ENCODE data around the gene IL31RA. TPM values are rescaled to one million over a fixed set of nuclear protein-coding genes. Genes with fewer than 3 reads are reported as not detected.

Gene IL31RA
- total and polyA plus RNA-seq, 2 experiments from 2014 or later, result not detected

DNA sequence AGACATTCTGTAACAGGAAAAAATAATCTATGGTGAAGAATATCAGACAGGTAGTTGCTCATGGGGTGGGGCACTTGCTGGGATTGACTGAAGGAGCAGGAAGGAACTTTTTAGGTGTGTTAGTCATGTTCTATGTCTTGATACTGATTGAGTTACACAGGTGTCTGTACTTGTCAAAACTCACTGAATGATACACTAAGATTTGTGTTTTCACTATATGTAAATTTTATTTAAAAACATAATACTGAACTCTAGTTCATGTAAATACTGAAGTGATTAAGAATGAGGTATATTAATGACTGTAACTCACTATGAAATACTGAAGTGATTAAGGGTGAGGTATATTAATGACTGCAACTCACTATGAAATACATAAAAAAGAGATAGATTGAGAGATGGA, 115.1 kb downstream of the IL31RA start:
- H3K4me3 Mint-ChIP-seq, result no peak overlapping the region
- Histone ChIP-seq H3K27me3 (ENCODE audit: insufficient read depth) (no peaks in the 10 kb centered on the region), H3K79me2 (replicated peaks; ENCODE audit: insufficient read depth) (no peaks in the 10 kb centered on the region), H4K20me1 (replicated peaks; ENCODE audit: insufficient read depth) (no peaks in the 10 kb centered on the region), H3K4me3 (no peak overlapping the region), H3K4me1 (ENCODE audit: insufficient read depth) (no peaks in the 10 kb centered on the region), H3K27ac (ENCODE audit: low read depth) (no peak overlapping the region), H2AFZ (no peak overlapping the region), H3K4me2 (no peak overlapping the region), H3F3A (replicated peaks; ENCODE audit: low read depth) (no peaks in the 10 kb centered on the region), H3K36me3 (ENCODE audit: insufficient read depth) (no peaks in the 10 kb centered on the region), H3K9me2 (ENCODE audit: insufficient read depth) (no peaks in the 10 kb centered on the region)
- no peak overlapping the region for H3K27ac Mint-ChIP-seq
- H3K4me1 Mint-ChIP-seq, result no peaks in the 10 kb centered on the region
- peaks cover 1% of the 10 kb centered on the region for H3K27me3 Mint-ChIP-seq (ENCODE audit: insufficient read depth, low read depth, poor library complexity)
- TF ChIP-seq ZNF331 (CRISPR knock-in tag; IDR thresholded peaks at IDR 0.05; ENCODE audit: low read depth), result no peak
- no peak for TF ChIP-seq NANOG (IDR thresholded peaks at IDR 0.05; ENCODE audit: borderline replicate concordance)
- TF ChIP-seq ZNF114 (CRISPR knock-in tag; IDR thresholded peaks at IDR 0.05), result no peak
- no peak for TF ChIP-seq CTCF (conservative IDR thresholded peaks at IDR 0.05; ENCODE audit: low read depth in 2 of 2)
- no peak for TF ChIP-seq EZH2 (IDR thresholded peaks at IDR 0.05; ENCODE audit: low read depth, unreplicated experiment)
- no peak for TF ChIP-seq CREB1 (CRISPR knock-in tag; IDR thresholded peaks at IDR 0.05; ENCODE audit: low read depth)
- TF ChIP-seq, protein P1, sequence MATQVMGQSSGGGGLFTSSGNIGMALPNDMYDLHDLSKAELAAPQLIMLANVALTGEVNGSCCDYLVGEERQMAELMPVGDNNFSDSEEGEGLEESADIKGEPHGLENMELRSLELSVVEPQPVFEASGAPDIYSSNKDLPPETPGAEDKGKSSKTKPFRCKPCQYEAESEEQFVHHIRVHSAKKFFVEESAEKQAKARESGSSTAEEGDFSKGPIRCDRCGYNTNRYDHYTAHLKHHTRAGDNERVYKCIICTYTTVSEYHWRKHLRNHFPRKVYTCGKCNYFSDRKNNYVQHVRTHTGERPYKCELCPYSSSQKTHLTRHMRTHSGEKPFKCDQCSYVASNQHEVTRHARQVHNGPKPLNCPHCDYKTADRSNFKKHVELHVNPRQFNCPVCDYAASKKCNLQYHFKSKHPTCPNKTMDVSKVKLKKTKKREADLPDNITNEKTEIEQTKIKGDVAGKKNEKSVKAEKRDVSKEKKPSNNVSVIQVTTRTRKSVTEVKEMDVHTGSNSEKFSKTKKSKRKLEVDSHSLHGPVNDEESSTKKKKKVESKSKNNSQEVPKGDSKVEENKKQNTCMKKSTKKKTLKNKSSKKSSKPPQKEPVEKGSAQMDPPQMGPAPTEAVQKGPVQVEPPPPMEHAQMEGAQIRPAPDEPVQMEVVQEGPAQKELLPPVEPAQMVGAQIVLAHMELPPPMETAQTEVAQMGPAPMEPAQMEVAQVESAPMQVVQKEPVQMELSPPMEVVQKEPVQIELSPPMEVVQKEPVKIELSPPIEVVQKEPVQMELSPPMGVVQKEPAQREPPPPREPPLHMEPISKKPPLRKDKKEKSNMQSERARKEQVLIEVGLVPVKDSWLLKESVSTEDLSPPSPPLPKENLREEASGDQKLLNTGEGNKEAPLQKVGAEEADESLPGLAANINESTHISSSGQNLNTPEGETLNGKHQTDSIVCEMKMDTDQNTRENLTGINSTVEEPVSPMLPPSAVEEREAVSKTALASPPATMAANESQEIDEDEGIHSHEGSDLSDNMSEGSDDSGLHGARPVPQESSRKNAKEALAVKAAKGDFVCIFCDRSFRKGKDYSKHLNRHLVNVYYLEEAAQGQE (IDR thresholded peaks at IDR 0.05; ENCODE audit: unreplicated experiment), result no peak
- TF ChIP-seq JUNB (IDR thresholded peaks at IDR 0.05; ENCODE audit: unreplicated experiment), result no peak
- no peak for TF ChIP-seq POLR2AphosphoS5 (IDR thresholded peaks at IDR 0.05; ENCODE audit: low read depth)
- TF ChIP-seq STAT1 (IDR thresholded peaks at IDR 0.05; ENCODE audit: unreplicated experiment), result no peak
- TF ChIP-seq, protein P2, sequence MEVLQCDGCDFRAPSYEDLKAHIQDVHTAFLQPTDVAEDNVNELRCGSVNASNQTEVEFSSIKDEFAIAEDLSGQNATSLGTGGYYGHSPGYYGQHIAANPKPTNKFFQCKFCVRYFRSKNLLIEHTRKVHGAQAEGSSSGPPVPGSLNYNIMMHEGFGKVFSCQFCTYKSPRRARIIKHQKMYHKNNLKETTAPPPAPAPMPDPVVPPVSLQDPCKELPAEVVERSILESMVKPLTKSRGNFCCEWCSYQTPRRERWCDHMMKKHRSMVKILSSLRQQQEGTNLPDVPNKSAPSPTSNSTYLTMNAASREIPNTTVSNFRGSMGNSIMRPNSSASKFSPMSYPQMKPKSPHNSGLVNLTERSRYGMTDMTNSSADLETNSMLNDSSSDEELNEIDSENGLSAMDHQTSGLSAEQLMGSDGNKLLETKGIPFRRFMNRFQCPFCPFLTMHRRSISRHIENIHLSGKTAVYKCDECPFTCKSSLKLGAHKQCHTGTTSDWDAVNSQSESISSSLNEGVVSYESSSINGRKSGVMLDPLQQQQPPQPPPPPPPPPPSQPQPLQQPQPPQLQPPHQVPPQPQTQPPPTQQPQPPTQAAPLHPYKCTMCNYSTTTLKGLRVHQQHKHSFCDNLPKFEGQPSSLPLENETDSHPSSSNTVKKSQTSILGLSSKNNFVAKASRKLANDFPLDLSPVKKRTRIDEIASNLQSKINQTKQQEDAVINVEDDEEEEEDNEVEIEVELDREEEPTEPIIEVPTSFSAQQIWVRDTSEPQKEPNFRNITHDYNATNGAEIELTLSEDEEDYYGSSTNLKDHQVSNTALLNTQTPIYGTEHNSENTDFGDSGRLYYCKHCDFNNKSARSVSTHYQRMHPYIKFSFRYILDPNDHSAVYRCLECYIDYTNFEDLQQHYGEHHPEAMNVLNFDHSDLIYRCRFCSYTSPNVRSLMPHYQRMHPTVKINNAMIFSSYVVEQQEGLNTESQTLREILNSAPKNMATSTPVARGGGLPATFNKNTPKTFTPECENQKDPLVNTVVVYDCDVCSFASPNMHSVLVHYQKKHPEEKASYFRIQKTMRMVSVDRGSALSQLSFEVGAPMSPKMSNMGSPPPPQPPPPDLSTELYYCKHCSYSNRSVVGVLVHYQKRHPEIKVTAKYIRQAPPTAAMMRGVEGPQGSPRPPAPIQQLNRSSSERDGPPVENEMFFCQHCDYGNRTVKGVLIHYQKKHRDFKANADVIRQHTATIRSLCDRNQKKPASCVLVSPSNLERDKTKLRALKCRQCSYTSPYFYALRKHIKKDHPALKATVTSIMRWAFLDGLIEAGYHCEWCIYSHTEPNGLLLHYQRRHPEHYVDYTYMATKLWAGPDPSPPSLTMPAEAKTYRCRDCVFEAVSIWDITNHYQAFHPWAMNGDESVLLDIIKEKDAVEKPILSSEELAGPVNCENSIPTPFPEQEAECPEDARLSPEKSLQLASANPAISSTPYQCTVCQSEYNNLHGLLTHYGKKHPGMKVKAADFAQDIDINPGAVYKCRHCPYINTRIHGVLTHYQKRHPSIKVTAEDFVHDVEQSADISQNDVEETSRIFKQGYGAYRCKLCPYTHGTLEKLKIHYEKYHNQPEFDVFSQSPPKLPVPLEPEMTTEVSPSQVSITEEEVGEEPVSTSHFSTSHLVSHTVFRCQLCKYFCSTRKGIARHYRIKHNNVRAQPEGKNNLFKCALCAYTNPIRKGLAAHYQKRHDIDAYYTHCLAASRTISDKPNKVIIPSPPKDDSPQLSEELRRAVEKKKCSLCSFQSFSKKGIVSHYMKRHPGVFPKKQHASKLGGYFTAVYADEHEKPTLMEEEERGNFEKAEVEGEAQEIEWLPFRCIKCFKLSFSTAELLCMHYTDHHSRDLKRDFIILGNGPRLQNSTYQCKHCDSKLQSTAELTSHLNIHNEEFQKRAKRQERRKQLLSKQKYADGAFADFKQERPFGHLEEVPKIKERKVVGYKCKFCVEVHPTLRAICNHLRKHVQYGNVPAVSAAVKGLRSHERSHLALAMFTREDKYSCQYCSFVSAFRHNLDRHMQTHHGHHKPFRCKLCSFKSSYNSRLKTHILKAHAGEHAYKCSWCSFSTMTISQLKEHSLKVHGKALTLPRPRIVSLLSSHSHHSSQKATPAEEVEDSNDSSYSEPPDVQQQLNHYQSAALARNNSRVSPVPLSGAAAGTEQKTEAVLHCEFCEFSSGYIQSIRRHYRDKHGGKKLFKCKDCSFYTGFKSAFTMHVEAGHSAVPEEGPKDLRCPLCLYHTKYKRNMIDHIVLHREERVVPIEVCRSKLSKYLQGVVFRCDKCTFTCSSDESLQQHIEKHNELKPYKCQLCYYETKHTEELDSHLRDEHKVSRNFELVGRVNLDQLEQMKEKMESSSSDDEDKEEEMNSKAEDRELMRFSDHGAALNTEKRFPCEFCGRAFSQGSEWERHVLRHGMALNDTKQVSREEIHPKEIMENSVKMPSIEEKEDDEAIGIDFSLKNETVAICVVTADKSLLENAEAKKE (CRISPR knock-in tag; IDR thresholded peaks at IDR 0.05), result no peak
- ATAC-seq (no peak), DNase-seq (ENCODE audit: low spot score) (no peak)
- no peaks in the 10 kb centered on the region for H3K36me3 Mint-ChIP-seq (ENCODE audit: low read depth)
- no peaks in the 10 kb centered on the region for H3K9me3 Mint-ChIP-seq
